Adrenal gland (tissue), 12 donors: Measurements from ENCODE around the gene SLC12A4. TPM values are rescaled to one million over a fixed set of nuclear protein-coding genes. Genes with fewer than 3 reads are reported as not detected.

ENCODE experiments used
- DNase-seq, 7 donors: peaks; one replicate each; pipeline ENCODE4 v3.0.0-alpha.2; 2019 to 2020
- H3K27ac ChIP-seq, 5 donors: fragments of 200-600 bp; sonication (generic) in 4 of 5; 1 replicate in 3 of 5; 2 replicates in 2 of 5; pipeline versions ENCODE4 v1.5.1 to v1.8.0; 2016 to 2020; ENCODE audit warnings: mild to moderate bottlenecking in 1 of 5
- H3K27me3 ChIP-seq: fragments of 200-600 bp; 2 replicates; pipeline ENCODE4 v1.8.0; 2021
- H3K36me3 ChIP-seq, 2 donors: fragments of 200-600 bp; replicated peaks in 1 of 2; 1 replicate in 1 of 2; 2 replicates in 1 of 2; pipeline versions ENCODE4 v1.5.1 to v1.8.0; 2018 to 2022
- H3K4me1 ChIP-seq, 2 donors: fragments of 200-600 bp; replicated peaks in 1 of 2; 1 replicate in 1 of 2; 2 replicates in 1 of 2; pipeline versions ENCODE4 v1.5.1 to v1.8.0; 2018 to 2021
- H3K4me3 ChIP-seq, 4 donors: fragments of 200-600 bp; sonication (generic) in 3 of 4; one replicate each; pipeline ENCODE4 v1.5.1; 2016 to 2018
- H3K9me3 ChIP-seq, 3 donors: fragments of 200-600 bp; sonication (generic) in 1 of 3; replicated peaks in 1 of 3; 1 replicate in 2 of 3; 2 replicates in 1 of 3; pipeline versions ENCODE4 v1.5.1 to v1.8.0; 2016 to 2021
- CTCF ChIP-seq, 6 experiments: fragments of 450-650 bp in 4 of 6; fragments of 200-600 bp in 2 of 6; sonication (generic) in 1 of 6; IDR thresholded peaks; 1 replicate in 5 of 6; 2 replicates in 1 of 6; pipeline versions ENCODE4 v1.5.1 to v1.8.0; 2016 to 2021; ENCODE audit warnings: antibody characterized with exemption in 6 of 6, mild to moderate bottlenecking in 2 of 6, moderate library complexity in 1 of 6
- POLR2A ChIP-seq, 2 donors: fragments of 450-650 bp; IDR thresholded peaks; one replicate each; pipeline ENCODE4 v1.6.1; 2017; ENCODE audit warnings: antibody characterized with exemption in 2 of 2, mild to moderate bottlenecking in 2 of 2, moderate library complexity in 1 of 2
- WGBS, 4 donors: extraction: QIAGEN DNeasy Blood & Tissue Kit in 2 of 4; methylation state at CpG; one replicate each; pipeline versions ENCODE4 v1.1.5 to v1.1.7; 2013 to 2017; 5-methylcytosine and 5-hydroxymethylcytosine counted together
- intact Hi-C, 2 donors: fragments of 100-400 bp; cut with DNase I; formaldehyde crosslinking; loops; one replicate each; pipeline versions ENCODE4 v1.14.1 to v1.15.0; 2022 to 2023
- polyA plus RNA-seq, 3 donors: library from polyadenylated mRNA; stranded (reverse); fragments of 200-250 nt in 2 of 3; fragments of 350-450 nt in 1 of 3; fragmentation: Illumina TruSeq in 1 of 3; extraction: RNeasy Lipid Tissue Mini Kit (QIAGEN cat#74804) in 1 of 3; gene quantifications; one replicate each; pipeline ENCODE4 v1.2.3, GENCODE V29; 2013 to 2014
- total RNA-seq, 9 donors: library from RNA; depleted of rRNA in 4 of 9; stranded (reverse); fragments of >200 nt in 4 of 9; fragments of 120-200 nt in 1 of 9; fragmentation: NEBNext Ultra II Directional in 1 of 9; extraction: Animal tissue kit (Norgen Biotek cat#: 25700) in 1 of 9; gene quantifications; one replicate each; pipeline versions ENCODE4 v1.1.0 to v1.2.4, GENCODE V29; 2013 to 2023
- donor health status: healthy with polysubstance abuse.
- donor health status: Bipolar disorder and iron deficiency.
- donor health status: DM: yes; HTN: yes; CAD: no.
- donor health status: DM: no; HTN: no; CAD: no.
- donor health status: DM: no; HTN: no; CAD: no.
- donor health status: DM: yes; HTN: yes; CAD: no.

The SLC12A4 gene
- total and polyA plus RNA-seq, 12 donors: 15.4 to 111 (median 72.7) TPM

GRCh38 chr16:68009157-68009735, 40.8 kb upstream of the SLC12A4 start:
- no peak overlapping the region for H3K4me3 ChIP-seq
- no peak for DNase-seq
- TF ChIP-seq CTCF (IDR thresholded peaks at IDR 0.05) (no peak), POLR2A (IDR thresholded peaks at IDR 0.05) (no peak)
- no peaks in the 10 kb centered on the region for H3K36me3 ChIP-seq
- no peaks in the 10 kb centered on the region for H3K9me3 ChIP-seq
- H3K27ac ChIP-seq: no peak overlapping the region
- no peaks in the 10 kb centered on the region for H3K27me3 ChIP-seq
- H3K4me1 ChIP-seq: no peaks in the 10 kb centered on the region
- intact Hi-C loops: no loop called here
- WGBS, 4 donors: 69 to 71% (median 71%) methylated on average over 9 of the region's 9 CpGs

DNA sequence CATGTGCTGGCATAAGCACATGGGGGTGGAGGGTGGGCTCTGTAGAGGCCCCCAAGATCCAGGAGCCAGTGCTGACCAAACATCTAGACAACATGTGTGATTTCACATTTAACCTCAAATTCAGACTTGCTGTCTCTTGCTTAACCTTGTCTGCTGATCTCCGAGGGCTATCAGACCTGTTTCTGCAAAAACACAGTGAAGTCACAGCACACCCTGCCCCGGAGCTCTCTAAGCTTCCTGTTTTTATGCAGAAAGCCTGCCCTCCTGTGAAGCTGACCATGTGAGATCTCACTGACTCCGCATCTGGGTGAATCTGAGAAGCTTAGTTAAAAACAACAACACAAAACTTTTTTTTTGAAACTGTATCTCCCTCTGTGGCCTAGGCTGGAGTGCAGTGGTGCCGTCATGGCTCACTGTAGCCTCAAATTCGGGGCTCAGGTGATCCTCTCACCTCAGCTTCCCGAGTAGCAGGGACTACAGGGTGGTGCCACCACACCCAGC, 37.4 kb upstream of the SLC12A4 start:
- Histone ChIP-seq H3K4me3 (no peak overlapping the region), H3K9me3 (no peaks in the 10 kb centered on the region), H3K27me3 (no peaks in the 10 kb centered on the region), H3K27ac (peak overlapping the region in 3 of 5 donors; percentile 8 to 70 (median 64)), H3K4me1 (no peaks in the 10 kb centered on the region), H3K36me3 (no peaks in the 10 kb centered on the region)
- TF ChIP-seq POLR2A (IDR thresholded peaks at IDR 0.05) (no peak), CTCF (IDR thresholded peaks at IDR 0.05) (no peak)
- intact Hi-C loops: no loop called here
- peak in 5 of 7 donors; percentile 40 to 68 (median 54) for DNase-seq
- WGBS, 4 donors: 33 to 48% (median 46%) methylated on average over 6 of the region's 6 CpGs

- Histone ChIP-seq H3K4me1 (no peaks in the 10 kb centered on the region), H3K4me3 (no peak overlapping the region), H3K36me3 (no peaks in the 10 kb centered on the region), H3K27ac (peak overlapping the region in 3 of 5 donors; percentile 8 to 70 (median 64)), H3K9me3 (no peaks in the 10 kb centered on the region), H3K27me3 (no peaks in the 10 kb centered on the region)
- no peak for TF ChIP-seq POLR2A (IDR thresholded peaks at IDR 0.05)
- TF ChIP-seq CTCF (IDR thresholded peaks at IDR 0.05): no peak
- 80 to 92% (median 91%) methylated on average over 9 of the region's 9 CpGs for WGBS, 4 donors
- intact Hi-C loops: no loop called here
- no peak for DNase-seq
Observed at GRCh38 chr16:68005211-68005610, 36.8 kb upstream of the SLC12A4 start.

- Histone ChIP-seq H3K36me3 (no peaks in the 10 kb centered on the region), H3K4me3 (no peak overlapping the region)
- TF ChIP-seq POLR2A (IDR thresholded peaks at IDR 0.05) (no peak), CTCF (IDR thresholded peaks at IDR 0.05) (no peak)
Observed at GRCh38 chr16:68003031-68003430, 34.6 kb upstream of the SLC12A4 start.

More at GRCh38 chr16:68003031-68003430, 34.6 kb upstream of the SLC12A4 start:
- intact Hi-C loops: no loop called here
- H3K4me1 ChIP-seq: no peaks in the 10 kb centered on the region
- WGBS, 4 donors: 66 to 82% (median 79%) methylated on average over 4 of the region's 4 CpGs
- no peak for DNase-seq
- H3K9me3 ChIP-seq: no peaks in the 10 kb centered on the region
- H3K27me3 ChIP-seq: no peaks in the 10 kb centered on the region
- no peak overlapping the region for H3K27ac ChIP-seq
